GM12892 (cell line): Measurements from ENCODE around the gene RDM1.

Experiments used
- POLR2A ChIP-seq: IDR thresholded peaks from 2 replicates; pipeline ENCODE4 v1.6.1; 2011; ENCODE audit warnings: low read depth, low read length, control low read depth
- POLR2AphosphoS5 ChIP-seq: IDR thresholded peaks from 2 replicates; pipeline ENCODE4 v1.6.1; 2011; ENCODE audit warnings: low read depth, low read length, control low read depth

- no peak for TF ChIP-seq POLR2AphosphoS5
- no peak for TF ChIP-seq POLR2A
These were observed 41.5 kb upstream of the RDM1 start for GRCh38 chr17:35972066-35972465.
